Type B pancreatic cell (in vitro differentiated cells): ENCODE measurements around the gene LARGE1. TPM values are rescaled to one million over a fixed set of nuclear protein-coding genes. Genes with fewer than 3 reads are reported as not detected.
A peak's percentile ranks its signal among the peaks of the same experiment; 100 is the strongest.

Source experiments
- DNase-seq: peaks from one replicate; pipeline ENCODE4 v3.0.0; 2021; ENCODE audit warnings: mixed read lengths; ENCODE audit not compliant: unreplicated experiment; ENCODE audit errors: extremely low spot score
- H3K27ac Mint-ChIP-seq: 2 replicates; pipeline ENCODE4 v1.8.0; 2021; ENCODE audit warnings: mild to moderate bottlenecking, mixed read lengths
- H3K27me3 Mint-ChIP-seq: 2 replicates; pipeline ENCODE4 v1.8.0; 2021; ENCODE audit warnings: mixed read lengths
- H3K36me3 Mint-ChIP-seq: 2 replicates; pipeline ENCODE4 v1.8.0; 2021; ENCODE audit warnings: mixed read lengths
- H3K4me1 Mint-ChIP-seq: one replicate; pipeline ENCODE4 v1.8.0; 2021; ENCODE audit warnings: mixed read lengths; ENCODE audit not compliant: unreplicated experiment
- H3K4me3 Mint-ChIP-seq: 2 replicates; pipeline ENCODE4 v1.8.0; 2021; ENCODE audit warnings: mild to moderate bottlenecking, mixed read lengths
- H3K9me3 Mint-ChIP-seq: 2 replicates; pipeline ENCODE4 v1.8.0; 2021; ENCODE audit warnings: mixed read lengths
- total RNA-seq: library from RNA; stranded (reverse); gene quantifications from 2 replicates; pipeline ENCODE4 v1.2.1, GENCODE V29; 2021; ENCODE audit warnings: low replicate concordance
- TF ChIP-seq, protein P1 (sequence below): fragments of 200-600 bp; sonication (generic); conservative IDR thresholded peaks from 2 replicates; pipeline ENCODE4 v1.5.0; 2021; ENCODE audit warnings: antibody characterized with exemption, mild to moderate bottlenecking

Gene LARGE1
- total RNA-seq, 1 donor from 2014 or later: 96.6 TPM

DNA sequence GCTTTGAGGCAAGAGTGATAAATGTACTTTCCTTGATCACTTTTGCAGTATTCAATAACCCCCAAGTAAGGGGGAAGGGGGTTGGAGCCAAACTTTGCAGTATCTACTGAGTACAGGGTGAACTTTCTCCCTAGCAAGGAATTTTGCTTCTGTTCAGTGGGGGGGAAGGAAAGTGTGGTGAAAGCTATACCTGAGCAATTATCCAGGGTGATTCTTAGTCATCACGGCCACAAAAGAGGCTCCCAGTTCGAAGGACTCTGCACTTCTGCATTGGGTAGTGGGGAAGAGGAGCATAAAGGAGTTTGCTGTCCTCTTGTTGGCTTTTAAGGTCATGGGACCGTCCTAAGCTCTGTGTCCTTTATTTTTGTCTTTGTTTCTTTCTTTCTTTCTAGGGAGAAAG lies 515.6 kb downstream of the LARGE1 start:
- no peak for DNase-seq
- H3K9me3 Mint-ChIP-seq: no peaks in the 10 kb centered on the region
- H3K36me3 Mint-ChIP-seq: peaks cover 20% of the 10 kb centered on the region
- H3K4me3 Mint-ChIP-seq: no peak overlapping the region
- H3K27ac Mint-ChIP-seq: no peak overlapping the region
- H3K27me3 Mint-ChIP-seq: no peaks in the 10 kb centered on the region
- H3K4me1 Mint-ChIP-seq: peaks cover 13% of the 10 kb centered on the region
- TF ChIP-seq, protein P1, sequence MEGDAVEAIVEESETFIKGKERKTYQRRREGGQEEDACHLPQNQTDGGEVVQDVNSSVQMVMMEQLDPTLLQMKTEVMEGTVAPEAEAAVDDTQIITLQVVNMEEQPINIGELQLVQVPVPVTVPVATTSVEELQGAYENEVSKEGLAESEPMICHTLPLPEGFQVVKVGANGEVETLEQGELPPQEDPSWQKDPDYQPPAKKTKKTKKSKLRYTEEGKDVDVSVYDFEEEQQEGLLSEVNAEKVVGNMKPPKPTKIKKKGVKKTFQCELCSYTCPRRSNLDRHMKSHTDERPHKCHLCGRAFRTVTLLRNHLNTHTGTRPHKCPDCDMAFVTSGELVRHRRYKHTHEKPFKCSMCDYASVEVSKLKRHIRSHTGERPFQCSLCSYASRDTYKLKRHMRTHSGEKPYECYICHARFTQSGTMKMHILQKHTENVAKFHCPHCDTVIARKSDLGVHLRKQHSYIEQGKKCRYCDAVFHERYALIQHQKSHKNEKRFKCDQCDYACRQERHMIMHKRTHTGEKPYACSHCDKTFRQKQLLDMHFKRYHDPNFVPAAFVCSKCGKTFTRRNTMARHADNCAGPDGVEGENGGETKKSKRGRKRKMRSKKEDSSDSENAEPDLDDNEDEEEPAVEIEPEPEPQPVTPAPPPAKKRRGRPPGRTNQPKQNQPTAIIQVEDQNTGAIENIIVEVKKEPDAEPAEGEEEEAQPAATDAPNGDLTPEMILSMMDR: no peak

DNA sequence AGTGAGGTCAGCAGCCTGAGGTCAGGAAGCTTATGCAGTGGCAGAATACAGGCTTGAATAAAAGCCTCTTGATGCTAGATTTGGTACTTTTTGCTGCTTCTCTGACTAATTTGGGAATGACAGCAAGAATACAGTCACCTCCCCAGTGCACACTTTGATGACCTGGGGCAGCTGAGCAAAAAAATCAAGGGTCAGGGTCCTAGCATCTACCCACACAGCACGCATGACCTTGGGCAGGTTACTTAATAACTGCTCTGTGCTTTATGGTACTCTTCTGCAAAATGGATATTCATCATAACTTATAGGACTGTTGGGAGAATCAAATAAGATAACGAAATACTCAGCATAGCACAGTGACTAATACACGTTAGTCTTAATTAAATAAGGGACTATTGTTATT lies 518.0 kb downstream of the LARGE1 start:
- DNase-seq: no peak
- no peak overlapping the region for H3K4me3 Mint-ChIP-seq
- H3K9me3 Mint-ChIP-seq: no peaks in the 10 kb centered on the region
- TF ChIP-seq, protein P1: no peak
- peaks cover 26% of the 10 kb centered on the region for H3K36me3 Mint-ChIP-seq
- no peaks in the 10 kb centered on the region for H3K27me3 Mint-ChIP-seq
- peaks cover 8% of the 10 kb centered on the region for H3K4me1 Mint-ChIP-seq
- no peak overlapping the region for H3K27ac Mint-ChIP-seq

- H3K4me1 Mint-ChIP-seq: peaks cover 13% of the 10 kb centered on the region
- H3K27me3 Mint-ChIP-seq: no peaks in the 10 kb centered on the region
- no peak overlapping the region for H3K27ac Mint-ChIP-seq
- no peaks in the 10 kb centered on the region for H3K9me3 Mint-ChIP-seq
- peaks cover 31% of the 10 kb centered on the region for H3K36me3 Mint-ChIP-seq
- TF ChIP-seq, protein P1: no peak
- H3K4me3 Mint-ChIP-seq: no peak overlapping the region
- no peak for DNase-seq
Observed at GRCh38 chr22:33401291-33401690, 519.0 kb downstream of the LARGE1 start.

- TF ChIP-seq, protein P1: no peak
- no peak for DNase-seq
- Mint-ChIP-seq H3K4me1 (peaks cover 14% of the 10 kb centered on the region), H3K27ac (no peak overlapping the region), H3K27me3 (no peaks in the 10 kb centered on the region), H3K9me3 (no peaks in the 10 kb centered on the region), H3K4me3 (no peak overlapping the region), H3K36me3 (peaks cover 30% of the 10 kb centered on the region)
Observed at GRCh38 chr22:33400891-33401290, 519.4 kb downstream of the LARGE1 start.

DNA sequence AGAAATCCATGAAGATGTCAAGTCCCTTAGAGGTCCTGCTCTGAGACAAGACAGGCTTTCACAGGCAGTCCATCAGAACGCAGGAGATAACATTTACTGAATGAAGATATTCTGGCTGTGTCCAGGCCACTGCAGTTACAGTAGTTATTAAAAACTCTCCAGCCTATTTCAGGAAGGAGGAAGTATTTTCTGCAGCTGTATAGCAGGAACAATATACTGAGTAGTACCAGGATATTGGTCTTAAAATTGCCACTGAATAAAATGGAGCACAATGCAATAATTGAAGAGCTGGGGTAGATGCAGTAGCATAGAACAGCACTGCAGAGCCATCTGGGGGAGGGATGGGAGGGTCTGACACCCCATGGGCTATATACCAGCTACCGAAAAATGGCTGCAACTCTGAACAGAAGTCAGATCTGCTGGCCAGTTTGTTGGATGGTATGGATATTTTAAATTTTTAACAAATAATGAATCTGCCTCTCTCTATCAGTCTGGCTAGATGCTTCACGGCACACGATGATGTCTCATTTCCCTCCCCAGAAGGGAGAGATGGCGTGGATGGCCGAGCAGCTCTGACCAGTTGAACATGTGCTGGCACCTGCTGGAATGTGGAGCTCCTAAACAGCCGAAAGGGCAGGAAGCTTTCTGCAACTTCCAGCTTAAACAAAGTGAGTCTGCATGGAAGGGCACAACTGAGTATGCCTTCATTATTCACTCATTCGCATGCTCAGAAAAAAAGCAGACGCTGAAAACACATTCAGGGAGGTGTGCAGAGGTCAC lies 520.0 kb downstream of the LARGE1 start:
- H3K4me3 Mint-ChIP-seq: no peak overlapping the region
- peak overlapping the region; percentile 25 for H3K27ac Mint-ChIP-seq
- peaks cover 30% of the 10 kb centered on the region for H3K36me3 Mint-ChIP-seq
- no peaks in the 10 kb centered on the region for H3K9me3 Mint-ChIP-seq
- no peak for DNase-seq
- TF ChIP-seq, protein P1: no peak
- peaks cover 19% of the 10 kb centered on the region for H3K4me1 Mint-ChIP-seq
- H3K27me3 Mint-ChIP-seq: no peaks in the 10 kb centered on the region
